HG02852 (cell line): Measurements from ENCODE around the gene AKAP7.
"Not testable (repeated sequence)": the region's sequence is repeated elsewhere in the genome, so short reads cannot be mapped to it uniquely, and the experiment has no call there.

Source experiments
- ATAC-seq: cut with Tn5 transposase; IDR thresholded peaks from one replicate; pipeline ENCODE4 v1.9.1; 2021; ENCODE audit warnings: mild to moderate bottlenecking, moderate library complexity; ENCODE audit not compliant: unreplicated experiment

The AKAP7 gene

DNA sequence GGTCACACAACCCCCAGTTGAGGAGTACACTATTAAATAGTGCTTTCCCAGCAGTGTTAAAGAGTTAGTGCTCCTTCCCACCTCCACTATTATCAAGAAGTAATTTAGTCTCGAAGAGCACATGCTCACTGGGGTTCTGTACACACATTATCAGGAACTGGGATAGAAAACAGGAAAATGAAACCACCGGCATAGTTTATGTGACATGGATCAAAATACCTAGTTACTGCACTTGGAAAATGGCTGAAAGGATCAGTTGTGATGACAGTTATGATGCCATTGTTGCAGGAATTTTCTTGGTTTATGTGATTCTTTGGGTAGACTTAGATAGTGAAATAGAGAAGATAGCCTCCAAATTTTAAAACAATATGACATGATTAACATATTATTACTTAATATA lies 152.9 kb downstream of the AKAP7 start:
- no peak for ATAC-seq

DNA sequence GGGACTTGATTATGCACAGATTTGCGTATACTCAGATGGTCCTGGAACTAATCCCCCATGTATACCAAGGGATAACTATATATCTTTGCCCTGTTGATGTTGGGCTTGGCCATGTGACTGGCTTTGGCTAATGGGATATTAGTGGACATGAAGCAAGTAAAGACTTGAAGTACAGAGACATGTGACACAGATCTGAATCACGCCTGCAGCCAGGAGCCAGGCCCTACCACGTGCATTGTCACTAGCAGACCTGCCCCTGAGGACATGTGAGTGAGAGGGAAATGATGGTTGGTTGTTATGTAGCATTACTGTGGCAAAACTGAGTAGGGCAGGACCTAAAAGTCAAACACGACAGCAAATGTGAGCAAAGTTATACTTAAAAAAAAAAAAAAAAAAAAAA lies 155.7 kb downstream of the AKAP7 start:
- ATAC-seq: no peak

DNA sequence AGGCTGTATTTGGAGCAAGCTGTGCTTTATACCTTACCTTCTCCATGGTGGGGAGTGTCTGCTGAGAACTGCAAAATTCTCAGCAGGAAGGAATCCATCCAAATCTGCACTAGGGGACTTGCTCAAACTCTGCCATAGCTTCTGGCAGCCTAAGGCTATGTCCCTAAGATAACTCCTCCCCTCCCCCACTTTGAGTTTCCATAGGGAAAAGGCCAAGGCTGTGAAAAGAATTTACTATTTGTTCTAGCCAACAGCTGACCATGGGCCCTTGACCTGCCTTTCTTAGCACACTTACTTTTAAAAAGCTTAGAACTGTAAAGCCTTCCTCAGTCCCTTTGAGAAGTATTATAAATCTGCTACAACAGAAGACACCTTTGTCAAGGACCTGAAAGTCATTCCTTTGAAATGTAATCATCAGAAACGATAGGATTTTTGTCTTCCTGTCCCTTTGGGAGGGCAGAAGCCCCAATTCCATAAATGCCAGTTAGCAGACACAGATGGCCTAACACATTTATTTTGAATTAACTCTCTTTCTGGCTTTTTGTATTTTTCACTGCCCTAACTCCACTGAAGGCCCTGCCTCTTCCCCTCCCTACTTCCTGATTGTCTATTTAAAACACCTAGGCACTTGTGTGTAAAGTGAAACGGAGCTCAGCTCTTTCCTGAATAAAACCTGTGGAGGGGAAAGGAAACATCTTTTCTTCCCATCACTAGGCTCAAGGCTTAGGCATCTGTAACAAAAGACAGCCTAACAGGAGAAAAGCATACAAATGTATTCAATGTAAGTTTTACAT lies 157.1 kb downstream of the AKAP7 start:
- no peak for ATAC-seq

DNA sequence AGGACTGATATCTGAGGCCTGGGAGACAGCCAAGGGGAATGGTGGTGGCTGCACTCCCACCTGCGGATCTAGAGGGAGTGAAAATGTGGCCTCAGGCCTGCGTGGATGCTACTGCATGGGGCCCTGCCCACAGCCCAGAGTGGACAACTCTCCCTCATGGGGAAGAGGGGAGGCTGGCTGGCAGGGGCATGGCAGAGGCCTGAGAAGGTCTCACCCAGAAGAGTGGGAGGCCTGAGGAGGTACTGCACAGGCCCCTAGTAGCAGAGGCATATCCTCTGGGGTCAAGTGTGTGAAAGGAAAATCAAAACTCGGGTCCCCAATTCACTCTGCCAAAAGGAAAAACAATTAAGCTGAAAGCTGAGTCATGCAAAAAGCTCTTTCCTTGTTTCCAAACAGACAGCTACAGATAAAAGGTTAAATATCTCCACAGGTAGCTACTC lies 158.2 kb downstream of the AKAP7 start:
- ATAC-seq: no peak

DNA sequence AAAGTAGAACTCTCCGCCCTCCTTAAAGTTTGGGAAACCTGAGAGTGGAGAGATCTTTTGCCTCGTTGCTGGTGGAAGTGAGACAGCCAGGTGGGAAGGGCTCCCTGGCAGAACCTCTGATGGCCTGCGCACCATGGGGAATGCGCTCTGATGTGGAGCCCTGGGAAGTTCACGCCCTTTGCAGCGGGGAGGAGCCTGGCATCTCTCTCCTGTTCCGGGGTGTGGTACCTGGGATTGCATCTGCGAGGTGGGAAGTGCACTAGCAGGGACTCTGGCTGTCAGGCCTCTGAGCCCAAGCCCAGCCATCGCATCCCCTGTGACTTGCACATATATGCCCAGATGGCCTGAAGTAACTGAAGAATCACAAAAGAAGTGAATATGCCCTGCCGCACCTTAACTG lies 159.8 kb downstream of the AKAP7 start:
- ATAC-seq: no peak

DNA sequence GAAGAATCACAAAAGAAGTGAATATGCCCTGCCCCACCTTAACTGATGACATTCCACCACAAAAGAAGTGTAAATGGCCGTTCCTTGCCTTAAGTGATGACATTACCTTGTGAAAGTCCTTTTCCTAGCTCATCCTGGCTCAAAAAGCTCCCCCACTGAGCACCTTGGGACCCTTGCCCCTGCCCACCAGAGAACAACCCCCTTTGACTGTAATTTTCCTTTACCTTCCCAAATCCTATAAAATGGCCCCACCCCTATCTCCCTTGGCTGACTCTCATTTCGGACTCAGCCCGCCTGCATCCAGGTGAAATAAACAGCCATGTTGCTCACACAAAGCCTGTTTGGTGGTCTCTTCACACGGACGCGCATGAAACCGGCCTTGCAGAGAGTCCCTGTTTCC lies 165.6 kb downstream of the AKAP7 start:
- not testable (repeated sequence) for ATAC-seq

DNA sequence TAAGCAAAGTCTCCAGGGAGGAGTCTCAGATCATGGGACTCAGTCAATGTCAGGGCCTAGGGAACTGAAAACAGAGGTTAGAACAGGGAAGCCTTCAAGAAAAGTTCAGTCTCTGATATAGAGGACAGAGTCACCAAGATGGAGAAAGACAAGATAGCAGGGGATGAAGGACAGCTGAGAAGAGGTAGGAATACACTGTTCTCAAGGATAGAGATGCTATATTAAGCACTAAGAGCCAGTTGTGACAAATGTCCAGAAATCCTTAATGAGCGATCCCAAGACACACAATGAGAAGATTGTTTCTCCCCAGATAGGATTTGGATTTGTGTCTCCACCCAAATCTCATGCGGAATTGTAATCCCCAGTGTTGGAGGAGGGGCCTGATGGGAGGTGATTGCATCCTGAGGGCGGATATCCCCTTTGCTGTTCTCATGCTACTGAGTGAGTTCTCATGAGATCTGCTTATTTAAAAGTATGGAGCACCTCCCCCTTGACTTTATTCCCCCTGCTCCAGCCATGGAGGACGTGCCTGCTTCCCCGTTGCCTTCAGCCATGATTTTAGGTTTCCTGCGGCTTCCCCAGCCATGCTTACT lies 168.2 kb downstream of the AKAP7 start:
- no peak for ATAC-seq

DNA sequence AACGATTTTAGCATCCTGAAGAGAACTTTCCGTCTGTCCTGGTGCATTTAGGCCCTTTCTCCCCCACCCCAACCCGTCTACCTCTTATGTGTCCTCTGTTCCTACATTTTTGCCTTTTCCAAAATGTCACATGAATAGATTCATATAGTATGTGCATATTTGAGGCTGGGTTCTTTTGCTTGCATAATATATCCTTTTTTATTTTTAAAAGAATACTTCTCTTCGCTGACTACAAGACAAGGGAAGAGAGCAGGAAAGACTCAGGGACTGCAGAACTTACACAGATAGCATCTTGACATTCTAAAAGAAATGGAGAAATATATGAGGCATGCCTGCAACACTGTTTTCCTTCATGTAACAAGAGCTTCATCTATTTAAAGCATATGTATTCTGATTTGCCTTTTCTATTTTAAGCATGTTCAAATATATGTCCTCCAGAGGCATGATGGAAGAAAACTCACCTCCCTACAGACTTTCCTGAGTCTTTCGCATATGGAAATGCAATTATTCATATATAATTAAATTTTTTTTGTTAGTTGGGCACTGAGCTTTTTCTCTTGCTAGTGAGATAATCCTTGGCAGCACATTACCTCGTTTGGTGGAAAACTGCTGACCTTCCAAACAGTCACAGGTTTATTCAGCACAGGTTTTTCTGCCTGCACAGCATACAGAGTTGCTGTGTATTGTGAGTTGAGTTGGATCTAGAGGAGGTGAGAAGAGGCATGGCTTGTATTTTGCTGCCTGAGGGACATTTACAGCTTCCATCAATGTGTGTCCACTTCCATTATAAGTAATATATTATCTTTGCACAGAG lies 170.0 kb downstream of the AKAP7 start:
- no peak for ATAC-seq

DNA sequence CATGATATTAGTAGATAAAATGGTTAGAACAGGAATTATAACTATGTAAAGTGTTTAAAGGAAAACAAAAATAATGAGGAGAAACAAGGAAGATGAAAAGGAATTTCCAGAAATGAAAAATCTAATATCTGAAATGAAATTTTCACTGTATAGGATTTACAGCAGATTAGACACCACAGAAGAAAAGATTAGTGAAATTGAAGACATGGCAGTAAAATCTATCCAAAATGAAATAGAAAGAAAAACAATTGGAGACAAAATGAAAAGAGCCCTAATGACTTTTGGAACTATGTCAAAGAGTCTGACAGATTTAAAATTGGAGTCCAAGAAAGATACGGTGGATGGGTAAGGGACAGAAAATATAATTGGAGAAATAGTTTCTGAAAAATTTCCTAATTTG lies 174.2 kb downstream of the AKAP7 start:
- no peak for ATAC-seq

DNA sequence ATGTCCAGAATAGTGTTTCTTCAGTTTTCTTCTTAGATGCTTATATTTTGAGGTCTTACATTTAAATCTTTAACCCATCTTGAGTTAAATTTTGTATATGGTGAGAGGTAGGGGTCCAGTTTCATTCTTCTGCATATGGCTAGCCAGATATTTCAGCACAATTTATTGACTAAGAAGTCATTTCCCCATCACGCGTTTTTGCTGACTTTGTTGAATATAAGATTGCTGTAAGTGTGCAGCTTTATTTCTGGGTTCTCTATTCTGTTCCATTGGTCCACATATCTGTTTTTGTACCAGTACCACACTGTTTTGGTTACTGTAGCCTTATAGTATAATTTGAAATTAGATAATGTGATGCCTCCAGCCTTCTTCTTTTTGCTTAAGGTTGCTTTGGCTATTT lies 179.6 kb downstream of the AKAP7 start:
- no peak for ATAC-seq

DNA sequence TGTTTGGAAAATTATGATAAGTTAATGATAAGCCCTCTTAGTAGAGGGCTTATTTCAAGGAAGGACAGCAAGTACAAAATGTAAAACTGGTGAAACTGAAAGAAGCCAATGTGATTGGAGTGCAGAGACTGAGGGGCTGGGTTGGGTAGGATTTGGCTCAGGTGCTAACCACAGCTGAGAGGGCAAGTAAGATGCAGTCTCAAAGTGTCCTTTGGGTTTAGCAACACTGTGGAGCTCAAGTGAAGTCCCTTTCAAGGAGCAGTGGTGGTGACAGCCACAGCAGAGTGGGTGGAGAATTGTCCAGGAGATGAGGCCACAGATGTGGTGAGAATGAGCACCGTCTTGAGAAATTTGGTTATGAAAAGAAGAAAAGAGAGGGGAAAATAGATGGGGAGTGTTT lies 181.4 kb downstream of the AKAP7 start:
- ATAC-seq: no peak

DNA sequence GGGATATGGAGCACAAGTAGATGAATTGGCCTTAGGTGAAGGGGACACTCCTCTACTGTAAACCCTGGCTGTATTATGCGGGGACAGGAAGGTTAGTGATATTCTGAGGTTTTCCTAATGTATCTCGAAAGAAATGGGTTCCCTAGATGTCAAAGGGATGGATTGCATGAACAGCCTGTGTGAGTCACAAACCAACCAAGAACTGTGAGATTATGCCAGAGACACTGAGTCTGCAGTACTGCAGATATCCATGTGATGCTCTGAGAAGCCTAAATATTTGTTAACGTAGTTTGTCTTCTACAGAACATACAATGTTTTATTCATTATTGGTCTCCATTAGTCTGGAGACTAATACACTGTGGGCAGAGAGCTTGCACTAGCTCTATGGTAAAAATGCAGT lies 182.2 kb downstream of the AKAP7 start:
- no peak for ATAC-seq

DNA sequence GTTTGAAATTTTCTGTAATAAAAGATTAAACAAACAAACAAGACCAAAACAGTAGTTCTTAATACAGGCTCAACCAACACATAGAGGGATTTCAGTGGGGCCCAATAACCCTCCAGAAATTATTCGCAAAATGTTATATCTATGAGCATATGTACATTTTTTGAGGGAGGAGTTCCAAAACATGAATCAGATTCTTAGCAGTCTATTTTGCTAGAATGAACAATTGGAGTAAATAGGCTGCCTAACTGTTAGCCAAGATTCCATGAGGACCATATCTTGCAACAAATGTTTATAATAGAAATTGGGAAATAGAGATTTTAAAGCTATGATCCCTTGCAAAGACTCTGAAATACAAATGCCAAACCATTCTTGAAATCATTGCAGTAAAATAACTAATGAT lies 186.3 kb downstream of the AKAP7 start:
- ATAC-seq: no peak

DNA sequence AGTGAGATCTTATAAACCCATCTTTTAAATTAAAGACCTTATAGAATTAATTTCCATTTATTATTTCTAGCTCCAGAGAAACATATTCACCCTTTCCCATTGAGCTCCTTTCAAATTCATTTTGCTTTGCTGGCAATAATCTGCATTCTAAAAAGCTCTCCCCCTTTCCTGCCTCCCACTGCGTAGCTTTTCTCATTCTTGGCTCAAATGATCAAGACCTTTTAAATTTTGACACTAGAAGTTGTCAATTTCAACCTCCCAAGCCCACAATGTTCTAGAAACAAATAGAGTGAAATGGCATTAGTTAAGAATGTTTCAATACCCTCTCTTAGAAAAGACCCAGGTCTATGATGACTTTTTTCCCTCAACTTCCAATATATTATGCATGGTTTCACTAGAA lies 186.9 kb downstream of the AKAP7 start:
- ATAC-seq: no peak

DNA sequence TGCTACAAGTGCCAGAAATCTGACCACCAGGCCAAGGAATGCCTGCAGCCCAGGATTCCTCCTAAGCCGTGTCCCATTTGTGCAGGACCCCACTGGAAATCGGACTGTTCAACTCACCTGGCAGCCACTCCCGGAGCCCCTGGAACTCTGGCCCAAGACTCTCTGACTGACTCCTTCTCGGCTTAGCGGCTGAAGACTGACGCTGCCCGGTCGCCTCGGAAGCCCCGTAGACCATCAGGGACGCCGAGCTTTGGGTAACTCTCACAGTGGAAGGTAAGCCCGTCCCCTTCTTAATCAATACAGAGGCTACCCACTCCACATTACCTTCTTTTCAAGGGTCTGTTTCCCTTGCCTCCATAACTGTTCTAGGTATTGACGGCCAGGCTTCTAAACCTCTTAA lies 190.4 kb downstream of the AKAP7 start:
- ATAC-seq: not testable (repeated sequence)

DNA sequence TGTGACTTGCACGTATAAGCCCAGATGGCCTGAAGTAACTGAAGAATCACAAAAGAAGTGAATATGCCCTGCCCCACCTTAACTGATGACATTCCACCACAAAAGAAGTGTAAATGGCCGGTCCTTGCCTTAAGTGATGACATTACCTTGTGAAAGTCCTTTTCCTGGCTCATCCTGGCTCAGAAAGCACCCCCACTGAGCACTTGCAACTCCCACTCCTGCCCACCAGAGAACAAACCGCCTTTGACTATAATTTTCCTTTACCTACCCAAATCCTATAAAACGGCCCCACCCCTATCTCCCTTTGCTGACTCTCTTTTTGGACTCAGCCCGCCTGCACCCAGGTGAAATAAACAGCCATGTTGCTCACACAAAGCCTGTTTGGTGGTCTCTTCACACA lies 193.5 kb downstream of the AKAP7 start:
- ATAC-seq: not testable (repeated sequence)

DNA sequence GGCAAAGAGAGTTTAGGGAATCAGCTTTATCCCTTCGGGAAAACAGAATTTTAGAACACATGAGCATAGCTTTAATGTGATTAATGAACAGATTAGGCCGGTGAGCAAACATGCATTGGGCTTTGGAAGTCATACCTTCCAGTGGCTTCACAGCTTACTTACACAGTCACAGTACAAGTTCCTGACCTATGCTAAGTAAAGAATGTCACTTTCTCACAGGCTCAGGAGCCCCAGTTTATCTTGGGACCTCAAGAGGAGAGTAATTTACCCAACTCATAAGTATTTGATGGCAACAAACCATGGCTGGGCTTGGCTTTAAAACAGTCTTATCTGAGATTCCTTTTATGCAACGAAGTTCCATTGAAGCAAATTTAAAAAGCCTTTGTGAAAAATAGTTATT lies 195.9 kb downstream of the AKAP7 start:
- ATAC-seq: no peak

DNA sequence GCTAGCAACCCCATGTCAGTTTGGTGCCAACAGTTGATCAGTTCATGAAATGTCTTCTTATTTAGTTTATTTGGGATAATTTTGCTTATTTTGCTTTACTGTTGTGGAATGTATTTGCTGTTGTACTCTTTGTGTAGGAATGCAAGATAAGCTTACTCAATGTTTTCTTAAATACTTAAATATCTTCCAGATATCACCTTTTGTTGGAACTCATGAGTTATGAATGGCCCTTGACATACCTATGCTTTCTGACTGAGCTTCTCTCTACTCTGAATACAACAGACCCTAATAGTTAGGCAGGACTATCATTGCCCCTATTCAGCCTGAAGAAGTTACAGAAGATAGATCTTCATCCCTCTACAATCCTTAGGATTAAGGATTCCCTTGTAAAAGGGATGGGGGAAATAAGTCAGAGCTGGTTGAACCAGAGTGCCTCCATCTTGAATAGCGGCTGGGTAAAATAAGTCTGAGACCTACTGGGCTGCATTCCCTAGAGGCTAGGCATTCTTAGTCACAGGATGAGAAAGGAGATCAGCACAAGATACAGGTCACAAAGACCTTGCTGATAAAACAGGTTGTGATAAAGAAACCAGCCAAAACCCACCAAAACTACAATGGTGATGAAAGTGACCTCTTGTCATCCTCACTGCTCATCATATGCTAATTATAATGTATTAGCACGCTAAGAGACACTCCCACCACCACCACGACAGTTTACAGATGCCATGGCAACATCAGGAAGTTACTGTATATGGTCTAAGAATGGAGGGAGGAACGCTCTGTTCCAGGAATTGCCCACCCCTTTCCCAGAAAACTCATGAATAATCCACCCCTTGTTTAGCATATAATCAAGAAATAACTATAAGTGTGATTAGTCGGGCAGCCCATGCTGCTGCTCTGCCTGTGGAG lies 196.9 kb downstream of the AKAP7 start:
- no peak for ATAC-seq
